HG03432 (cell line): ENCODE results near the gene REEP2.
"Not testable (repeated sequence)": the region's sequence is repeated elsewhere in the genome, so short reads cannot be mapped to it uniquely, and the experiment has no call there.

ENCODE experiments used
- ATAC-seq: cut with Tn5 transposase; IDR thresholded peaks from one replicate; pipeline ENCODE4 v1.9.1; 2021; ENCODE audit warnings: mild to moderate bottlenecking, moderate library complexity; ENCODE audit not compliant: unreplicated experiment

Gene REEP2

GRCh38 chr5:138466125-138466899 lies 27.5 kb downstream of the REEP2 start:
- no peak for ATAC-seq

- no peak for ATAC-seq
Measured at GRCh38 chr5:138466900-138467710, 28.2 kb downstream of the REEP2 start.

GRCh38 chr5:138467711-138468132 lies 28.9 kb downstream of the REEP2 start:
- ATAC-seq, result no peak

- no peak for ATAC-seq
Measured at GRCh38 chr5:138468133-138468965, 29.5 kb downstream of the REEP2 start.

GRCh38 chr5:138468966-138469539 lies 30.2 kb downstream of the REEP2 start:
- no peak for ATAC-seq

- ATAC-seq, result no peak
Measured at GRCh38 chr5:138469540-138470321, 30.9 kb downstream of the REEP2 start.

GRCh38 chr5:138470322-138471051 lies 31.6 kb downstream of the REEP2 start:
- ATAC-seq, result no peak

- no peak for ATAC-seq
Measured at GRCh38 chr5:138471052-138471361, 32.1 kb downstream of the REEP2 start.

- ATAC-seq, result no peak
Measured at GRCh38 chr5:138472353-138472752, 33.5 kb downstream of the REEP2 start.

- ATAC-seq, result not testable (repeated sequence)
Measured at GRCh38 chr5:138473151-138473550, 34.3 kb downstream of the REEP2 start.

- no peak for ATAC-seq
Measured at GRCh38 chr5:138476918-138477317, 38.1 kb downstream of the REEP2 start.

GRCh38 chr5:138482638-138483037 lies 43.8 kb downstream of the REEP2 start:
- ATAC-seq, result no peak

- no peak for ATAC-seq
Measured at GRCh38 chr5:138488481-138488945, 49.7 kb downstream of the REEP2 start.

- no peak for ATAC-seq
Measured at GRCh38 chr5:138489683-138490061, 50.8 kb downstream of the REEP2 start.

GRCh38 chr5:138490648-138491283 lies 51.9 kb downstream of the REEP2 start:
- no peak for ATAC-seq

- no peak for ATAC-seq
Measured at GRCh38 chr5:138491284-138491648, 52.4 kb downstream of the REEP2 start.

GRCh38 chr5:138491669-138492559 lies 53.1 kb downstream of the REEP2 start:
- peak; percentile 99 for ATAC-seq

- ATAC-seq, result no peak
Measured at GRCh38 chr5:138492560-138493045, 53.7 kb downstream of the REEP2 start.
